HG02678 (cell line): ENCODE measurements around the gene MYL4.
"Not testable (repeated sequence)": the region's sequence is repeated elsewhere in the genome, so short reads cannot be mapped to it uniquely, and the experiment has no call there.

ENCODE experiments used
- ATAC-seq: cut with Tn5 transposase; IDR thresholded peaks from one replicate; pipeline ENCODE4 v1.9.1; 2021; ENCODE audit warnings: mild to moderate bottlenecking, moderate library complexity; ENCODE audit not compliant: unreplicated experiment

Gene MYL4

DNA sequence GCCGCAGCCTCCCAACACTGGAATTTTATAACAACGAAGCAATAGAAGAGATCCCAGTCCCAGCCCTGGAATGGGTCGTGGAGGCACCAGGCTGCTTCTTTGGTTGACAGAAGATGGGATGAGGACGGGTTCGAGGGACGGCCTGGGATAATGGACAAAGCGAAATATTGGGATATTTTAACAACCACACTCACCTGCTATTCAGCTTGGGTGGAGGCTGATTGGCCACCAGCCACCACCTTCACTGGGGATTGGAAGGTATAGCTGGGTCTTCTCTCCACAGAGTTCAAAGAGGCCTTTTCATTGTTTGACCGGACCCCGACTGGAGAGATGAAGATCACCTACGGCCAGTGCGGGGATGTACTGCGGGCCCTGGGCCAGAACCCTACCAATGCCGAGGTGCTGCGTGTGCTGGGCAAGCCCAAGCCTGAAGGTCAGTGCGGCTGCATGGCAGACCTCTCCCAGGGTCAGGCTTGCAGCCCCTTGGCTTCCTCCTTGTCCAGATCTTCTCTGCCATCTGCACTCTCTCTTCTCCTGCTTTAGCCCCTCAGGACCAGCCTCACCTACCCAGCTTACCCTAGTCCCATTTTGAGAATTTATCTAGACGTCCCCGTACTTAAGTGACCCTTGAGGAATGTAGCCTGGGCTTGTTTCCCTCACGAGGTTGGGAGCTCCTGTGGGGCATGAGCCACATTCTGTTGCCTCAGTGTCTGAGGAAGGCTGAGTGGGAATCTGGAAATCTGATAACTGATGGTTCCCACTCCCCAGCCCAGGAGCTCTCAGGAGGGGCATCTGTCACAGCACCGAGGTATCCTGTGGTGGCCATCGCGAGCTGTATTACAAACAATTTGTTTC is 10.7 kb downstream of the MYL4 start:
- ATAC-seq, result no peak

DNA sequence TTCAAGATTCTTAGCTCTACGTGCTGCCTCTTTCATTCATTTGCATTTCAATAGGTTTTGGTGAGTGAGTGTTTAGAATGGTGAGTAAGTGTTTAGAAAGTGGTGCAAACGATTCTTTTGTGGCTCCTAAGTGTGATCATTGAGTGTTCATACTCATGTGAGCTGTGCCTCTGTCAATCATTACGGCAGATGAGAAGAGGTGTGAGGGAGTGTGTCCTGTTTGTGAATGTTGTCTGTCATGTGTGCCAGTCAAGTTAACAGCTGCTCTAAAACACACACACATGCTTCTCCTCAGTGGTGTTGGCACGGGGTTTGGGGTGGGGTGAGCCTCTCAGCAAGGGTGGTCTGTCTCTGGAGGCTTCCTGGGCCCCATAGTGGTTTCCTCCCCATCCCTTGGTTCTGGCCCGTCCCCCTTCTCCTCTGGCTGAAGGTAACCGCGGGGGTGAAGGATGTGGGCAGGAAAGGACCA is 11.4 kb downstream of the MYL4 start:
- ATAC-seq, result no peak

DNA sequence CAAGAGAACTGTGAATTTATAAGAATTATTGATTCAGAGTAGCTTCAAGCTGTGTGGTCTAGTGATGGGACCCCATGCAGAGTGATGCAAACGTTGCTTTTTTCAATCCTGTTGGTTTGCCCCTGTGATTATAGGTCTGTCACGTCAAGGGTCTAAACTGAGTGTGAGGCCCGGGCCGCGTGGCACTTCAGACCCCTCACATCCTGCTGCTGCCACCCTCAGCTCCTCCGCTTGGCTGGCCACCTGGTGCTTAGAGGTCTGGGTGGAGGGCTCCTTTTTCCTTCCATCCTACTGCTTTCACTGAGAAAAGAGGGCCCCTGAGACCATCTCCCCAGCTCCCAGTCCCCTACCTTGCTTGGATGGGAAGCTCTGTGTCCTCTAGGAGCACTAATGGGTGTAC is 12.0 kb downstream of the MYL4 start:
- no peak for ATAC-seq

DNA sequence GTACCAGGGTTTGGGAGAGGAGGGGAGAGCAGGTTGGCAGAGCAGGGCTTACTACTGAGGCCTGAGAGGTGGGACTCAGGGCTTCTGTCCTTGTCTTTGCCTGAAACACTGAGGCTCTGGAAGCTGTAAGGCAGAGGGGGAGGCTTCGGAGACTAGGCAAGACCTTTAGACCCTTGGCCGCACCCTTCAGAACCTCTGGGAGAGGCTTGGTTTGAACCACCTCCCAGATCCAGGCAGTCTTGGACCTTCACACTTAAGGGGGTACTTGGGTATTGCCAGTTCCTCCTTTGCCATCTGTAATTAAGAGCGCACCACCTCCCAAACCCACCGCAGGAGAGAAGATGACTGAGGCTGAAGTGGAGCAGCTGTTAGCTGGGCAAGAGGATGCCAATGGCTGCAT is 12.9 kb downstream of the MYL4 start:
- ATAC-seq, result no peak

DNA sequence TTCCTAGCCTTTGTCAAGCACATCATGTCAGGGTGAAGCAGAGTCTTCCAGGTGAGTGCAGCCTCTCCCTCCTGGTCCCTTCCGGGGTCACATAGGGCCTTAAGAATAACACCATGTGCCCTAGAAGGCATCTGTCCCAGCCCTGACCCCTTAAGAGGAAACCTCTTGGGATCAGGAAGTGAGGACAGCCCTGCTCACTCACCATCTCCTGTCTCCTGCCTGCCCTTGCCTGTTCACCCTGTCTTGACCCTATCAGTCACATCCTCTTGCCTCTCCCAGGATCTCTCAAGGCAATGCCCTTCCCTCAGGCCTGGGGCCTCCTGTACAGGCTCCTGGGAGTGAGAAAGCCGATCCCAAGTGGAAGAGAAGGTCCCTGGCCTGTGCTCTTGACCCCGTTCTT is 13.9 kb downstream of the MYL4 start:
- ATAC-seq, result no peak

DNA sequence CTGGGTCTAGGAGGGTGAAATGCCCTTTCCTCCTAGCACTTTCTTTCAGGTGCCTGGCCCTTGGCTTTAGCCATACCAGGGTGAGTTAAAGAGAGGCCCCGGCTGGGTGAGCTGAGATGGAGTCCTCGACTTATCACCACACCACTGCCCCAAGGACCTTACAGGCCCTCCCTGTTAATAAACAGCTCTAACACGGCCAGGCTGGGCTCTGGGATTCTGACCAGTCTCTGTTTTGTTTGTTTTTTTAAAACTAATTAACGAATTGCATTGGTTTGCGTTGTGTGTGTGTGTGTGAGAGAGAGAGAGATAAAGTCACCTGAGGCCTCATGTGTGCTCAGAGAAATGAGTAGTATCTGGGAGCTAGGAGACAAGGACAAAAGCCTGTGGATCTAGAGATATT is 14.3 kb downstream of the MYL4 start:
- ATAC-seq, result no peak

DNA sequence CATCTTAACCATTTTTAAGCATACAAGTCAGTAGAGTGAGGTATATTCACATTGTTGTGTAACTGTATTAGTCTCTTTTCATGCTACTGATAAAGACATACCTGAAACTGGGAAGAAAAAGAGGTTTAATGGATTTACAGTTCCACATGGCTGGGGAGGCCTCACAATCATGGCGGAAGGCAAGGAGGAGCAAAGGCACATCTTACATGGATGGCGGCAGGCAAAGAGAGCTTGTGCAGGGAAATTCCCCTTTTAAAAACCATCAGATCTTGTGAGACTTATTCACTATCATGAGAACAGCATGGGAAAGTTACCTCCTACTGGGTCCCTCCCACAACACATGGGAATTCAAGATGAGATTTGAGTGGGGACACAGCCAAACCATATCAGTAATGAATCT is 14.9 kb downstream of the MYL4 start:
- ATAC-seq, result not testable (repeated sequence)

DNA sequence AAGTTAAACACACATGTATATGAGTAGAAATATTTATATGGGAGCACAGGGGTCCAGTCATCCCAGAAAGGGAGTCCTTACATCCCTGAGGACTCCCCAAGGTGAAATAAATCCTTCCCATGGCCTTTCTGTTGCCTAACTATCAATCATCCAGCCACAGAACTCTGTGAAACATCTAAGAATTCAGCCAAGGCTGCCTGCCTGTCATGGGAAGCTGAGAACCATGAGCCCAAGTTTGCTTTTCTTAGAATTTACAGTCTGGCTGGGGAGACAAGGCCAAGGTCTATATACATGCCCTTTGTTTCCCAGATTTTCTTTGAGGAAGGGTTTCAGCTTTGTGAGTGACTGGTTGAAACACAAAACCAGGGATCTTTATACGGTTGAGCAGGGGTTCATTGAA is 15.8 kb downstream of the MYL4 start:
- no peak for ATAC-seq

DNA sequence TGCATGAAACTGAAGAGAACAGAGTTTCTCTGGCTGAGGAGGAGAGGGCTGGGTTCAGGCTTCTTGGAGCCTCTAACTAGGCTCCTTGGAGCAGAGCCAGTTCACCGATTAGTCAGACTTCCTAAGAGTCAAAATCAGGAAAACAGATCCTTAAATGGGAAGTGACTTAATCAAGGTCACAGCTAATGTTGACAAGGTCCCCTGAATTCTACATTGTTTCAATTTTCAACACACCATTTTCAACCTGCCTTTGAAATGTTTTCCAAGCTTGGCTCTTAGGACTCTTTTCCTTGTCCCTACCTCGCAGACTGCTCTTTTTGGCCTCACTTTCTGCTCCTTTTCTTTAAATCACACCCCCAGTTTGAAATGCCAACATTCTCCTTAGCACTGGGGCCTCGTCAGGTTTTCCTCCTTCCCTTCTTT is 16.3 kb downstream of the MYL4 start:
- ATAC-seq, result no peak

DNA sequence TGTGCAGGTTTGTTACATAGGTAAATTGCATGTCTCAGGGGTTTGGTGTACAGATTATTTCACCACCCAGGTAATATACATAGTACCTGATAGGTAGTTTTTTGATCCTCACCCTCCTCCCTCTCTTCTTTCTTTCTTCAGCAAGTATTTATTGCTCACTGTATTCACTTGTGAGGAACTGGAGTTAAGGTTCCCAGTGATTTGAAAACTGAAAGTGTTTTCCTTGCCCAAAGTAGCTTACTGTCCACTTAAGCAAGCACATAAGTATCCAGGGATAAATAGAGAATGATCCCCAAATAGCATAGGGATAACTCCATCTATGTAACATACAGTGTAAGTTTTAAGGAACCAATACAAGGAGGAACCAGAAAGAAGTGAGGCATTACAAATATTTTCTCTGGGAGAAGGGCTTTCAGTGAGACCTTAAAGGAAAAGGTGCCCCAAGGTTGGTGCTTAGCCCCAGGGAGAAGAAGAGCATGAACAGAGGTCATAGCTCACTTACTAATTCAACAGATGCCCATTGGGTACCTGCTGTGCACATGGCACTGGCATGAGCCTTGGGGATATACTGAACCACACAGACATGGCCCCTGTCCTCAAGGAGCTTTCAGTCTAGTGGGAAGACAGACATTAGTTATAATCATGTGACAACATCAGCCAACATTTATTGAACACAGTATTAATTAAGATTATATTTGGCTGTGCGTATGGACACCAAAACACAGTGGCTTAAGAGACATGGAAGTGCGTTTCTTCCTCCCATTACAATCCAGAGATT is 17.0 kb downstream of the MYL4 start:
- no peak for ATAC-seq

DNA sequence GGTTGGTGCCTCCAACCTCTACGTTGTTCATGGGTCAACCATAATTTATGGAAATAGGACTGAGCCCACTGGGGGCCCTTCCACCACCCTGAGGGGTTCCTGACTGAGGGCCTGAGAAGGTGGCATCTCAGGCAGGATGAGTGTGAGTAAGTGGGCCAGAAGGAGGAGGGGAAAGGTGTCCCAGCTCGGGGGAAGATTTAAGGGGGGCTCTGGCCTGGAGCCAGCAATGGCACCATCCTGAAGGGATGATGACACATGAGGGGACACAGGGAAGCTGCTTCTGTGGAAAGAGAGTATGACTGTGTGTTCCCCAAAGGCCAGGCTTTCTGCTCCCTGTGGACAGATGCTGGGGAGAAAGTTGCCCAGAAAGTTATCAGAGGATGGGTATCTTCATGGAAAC is 18.7 kb downstream of the MYL4 start:
- ATAC-seq, result no peak

DNA sequence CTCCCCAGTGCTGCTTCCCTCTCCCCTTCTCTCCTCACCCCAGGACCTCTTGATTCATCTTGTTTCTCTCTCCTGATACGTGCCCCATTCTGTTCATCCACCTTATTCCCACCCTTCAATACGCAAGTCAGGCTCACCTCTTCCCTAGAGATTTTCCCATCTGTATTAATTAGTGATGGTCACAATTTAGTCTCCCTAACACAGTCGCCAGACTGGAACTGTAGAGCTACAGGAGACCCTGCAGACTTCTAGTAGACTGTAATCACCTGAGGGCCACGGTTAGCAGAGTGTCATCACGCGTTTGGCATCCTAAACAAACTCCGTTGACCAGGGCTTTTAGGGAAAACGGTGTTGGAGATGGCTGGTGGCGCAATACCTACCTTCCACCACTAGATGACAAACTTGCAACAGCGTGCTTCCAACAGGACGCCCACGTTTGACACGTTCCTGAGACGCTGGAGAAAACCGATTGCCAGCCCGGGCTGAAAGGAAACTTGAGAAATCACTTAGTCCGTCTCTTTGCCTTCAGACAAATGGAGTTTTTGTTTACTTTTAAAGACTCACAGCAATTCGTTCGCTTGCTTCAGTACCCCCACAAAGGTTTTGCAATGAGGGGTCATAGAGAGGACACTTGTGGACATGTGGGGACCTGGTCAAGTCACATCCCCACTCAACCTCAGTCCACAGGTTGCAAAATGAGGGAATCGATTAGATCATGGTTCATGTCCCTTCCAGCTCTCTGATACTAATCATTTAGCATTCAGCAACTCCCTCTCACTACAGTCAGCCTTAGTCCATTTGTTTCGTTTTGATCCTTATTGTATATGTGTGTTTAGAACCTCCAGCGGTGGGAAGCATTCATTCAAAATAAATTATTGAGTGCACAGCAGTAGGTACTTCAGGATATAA is 20.6 kb downstream of the MYL4 start:
- no peak for ATAC-seq

DNA sequence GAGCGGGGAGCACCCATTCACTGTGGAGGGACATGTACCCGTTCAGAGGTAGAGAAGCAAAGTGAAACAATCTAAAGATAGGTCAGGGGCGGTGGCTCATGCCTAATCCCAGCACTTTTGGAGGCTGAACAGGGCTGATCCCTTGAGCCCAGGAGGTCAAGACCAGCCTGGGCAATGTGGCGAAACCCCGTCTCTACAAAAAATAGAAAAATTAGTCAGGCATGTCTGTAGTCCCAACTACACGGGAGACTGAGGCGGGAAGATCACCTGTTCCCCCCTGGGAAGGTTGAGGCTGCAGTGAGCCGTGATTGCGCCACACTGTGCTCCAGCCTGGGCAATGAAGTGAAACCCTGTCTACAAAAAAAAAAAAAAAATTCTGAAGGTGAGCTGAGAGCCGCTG is 21.7 kb downstream of the MYL4 start:
- ATAC-seq, result no peak

DNA sequence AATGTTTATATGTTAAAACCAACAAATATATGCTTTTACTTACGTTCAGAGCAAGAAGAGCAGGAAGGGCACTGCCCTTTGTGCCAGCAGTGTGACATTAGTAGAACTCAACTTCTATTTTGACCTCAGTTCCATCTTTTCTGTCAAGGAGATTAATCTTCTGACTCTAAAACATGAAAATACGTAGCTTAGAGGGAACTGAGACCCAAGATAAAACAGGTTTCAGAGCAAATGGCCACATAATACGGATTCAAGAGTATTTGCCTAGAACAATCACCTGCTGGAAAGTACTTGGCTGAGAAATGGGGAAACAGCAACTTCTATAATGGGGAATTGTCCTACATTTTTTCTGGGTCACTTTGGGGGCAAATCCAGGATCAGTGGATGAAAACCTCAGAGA is 22.2 kb downstream of the MYL4 start:
- ATAC-seq, result no peak

DNA sequence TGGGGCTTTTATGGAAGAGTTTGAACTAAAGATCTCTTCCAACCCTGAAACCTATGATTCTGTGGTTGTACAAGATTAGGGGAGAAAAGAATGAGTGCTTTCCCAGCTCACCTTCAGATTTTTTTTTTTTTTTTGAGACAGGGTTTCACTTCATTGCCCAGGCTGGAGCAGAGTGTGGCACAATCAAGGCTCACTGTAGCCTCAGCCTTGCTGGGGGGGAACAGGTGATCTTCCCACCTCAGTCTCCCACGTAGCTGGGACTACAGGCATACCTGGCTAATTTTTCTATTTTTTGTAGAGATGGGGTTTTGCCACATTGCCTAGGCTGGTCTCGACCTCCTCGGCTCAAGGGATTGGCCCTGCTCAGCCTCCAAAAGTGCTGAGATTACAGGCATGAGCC is 22.7 kb downstream of the MYL4 start:
- ATAC-seq, result no peak

DNA sequence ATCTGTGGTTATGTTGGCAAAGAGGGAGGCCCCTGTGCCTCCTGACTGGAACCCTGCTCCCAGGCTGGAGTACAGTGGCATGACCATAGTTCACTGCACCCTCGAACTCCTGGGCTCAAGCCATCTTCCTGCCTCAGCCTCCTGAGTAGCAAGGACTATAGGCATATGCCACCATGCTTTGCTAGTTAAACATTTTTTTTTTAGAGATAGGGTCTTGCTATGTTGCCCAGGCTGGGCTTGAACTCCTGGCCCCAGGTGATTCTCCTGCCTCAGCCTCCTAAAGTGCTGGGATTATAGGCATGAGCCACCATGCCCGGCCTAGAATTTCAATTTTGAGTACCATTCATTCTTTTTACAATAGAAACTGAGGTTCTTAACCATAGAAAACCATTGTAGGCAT is 23.3 kb downstream of the MYL4 start:
- ATAC-seq, result no peak

DNA sequence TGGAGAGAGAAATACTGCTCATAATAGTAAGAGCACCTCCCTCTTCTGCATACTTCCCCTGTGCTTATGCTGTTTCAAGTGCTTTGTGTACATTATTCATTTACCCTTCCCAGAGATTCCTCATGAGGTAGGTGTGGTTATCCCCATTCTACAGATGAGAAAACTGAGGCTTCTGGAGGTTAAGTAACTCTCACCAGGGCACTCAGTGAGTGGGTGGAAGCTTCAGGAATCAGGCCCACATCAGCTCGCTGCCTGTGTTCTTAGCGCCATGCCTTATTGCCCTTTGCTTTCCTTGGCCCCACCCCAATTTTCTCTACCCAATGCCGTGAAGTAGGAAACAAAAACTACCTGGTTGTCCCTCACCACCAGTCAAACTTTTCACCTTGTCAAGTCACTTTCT is 26.4 kb downstream of the MYL4 start:
- no peak for ATAC-seq

DNA sequence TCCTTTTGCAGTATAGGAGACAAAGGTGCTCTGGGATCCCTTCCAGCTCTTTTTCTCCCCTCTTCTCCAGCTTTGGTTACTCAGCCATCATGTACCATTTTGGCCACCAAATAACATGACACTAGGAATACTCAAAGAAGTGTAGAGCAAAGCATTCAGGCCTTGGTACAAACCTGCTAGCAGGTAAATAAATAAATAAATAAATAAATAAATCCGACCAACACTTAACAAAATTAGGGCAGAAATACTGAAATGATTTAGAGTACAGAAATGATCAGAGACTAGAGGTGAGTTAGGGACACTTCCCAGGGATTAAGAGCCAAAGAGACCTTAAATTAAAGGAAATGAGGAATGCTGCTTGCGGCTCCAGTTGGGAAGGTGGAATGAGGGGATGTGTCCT is 26.8 kb downstream of the MYL4 start:
- no peak for ATAC-seq

DNA sequence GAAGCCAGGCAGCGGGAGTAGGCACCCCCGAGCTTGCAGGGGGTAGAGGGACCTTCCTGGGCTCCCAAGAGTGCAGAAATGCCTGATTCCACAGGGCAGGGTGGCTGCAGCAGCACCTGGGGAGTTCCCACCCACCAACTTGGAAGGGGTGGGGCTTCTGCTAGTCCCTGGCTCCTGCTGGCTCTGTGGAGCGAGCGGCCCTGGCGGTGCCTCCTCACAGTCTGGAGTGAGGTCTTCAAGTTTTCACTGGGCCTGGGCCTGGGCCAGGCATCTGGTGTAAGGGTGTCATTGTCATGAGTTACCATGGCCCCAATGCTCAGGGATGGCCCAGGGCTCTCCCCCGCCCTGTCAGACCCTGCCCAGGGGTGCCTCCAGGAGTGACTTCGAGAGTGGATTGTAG is 28.7 kb downstream of the MYL4 start:
- no peak for ATAC-seq

DNA sequence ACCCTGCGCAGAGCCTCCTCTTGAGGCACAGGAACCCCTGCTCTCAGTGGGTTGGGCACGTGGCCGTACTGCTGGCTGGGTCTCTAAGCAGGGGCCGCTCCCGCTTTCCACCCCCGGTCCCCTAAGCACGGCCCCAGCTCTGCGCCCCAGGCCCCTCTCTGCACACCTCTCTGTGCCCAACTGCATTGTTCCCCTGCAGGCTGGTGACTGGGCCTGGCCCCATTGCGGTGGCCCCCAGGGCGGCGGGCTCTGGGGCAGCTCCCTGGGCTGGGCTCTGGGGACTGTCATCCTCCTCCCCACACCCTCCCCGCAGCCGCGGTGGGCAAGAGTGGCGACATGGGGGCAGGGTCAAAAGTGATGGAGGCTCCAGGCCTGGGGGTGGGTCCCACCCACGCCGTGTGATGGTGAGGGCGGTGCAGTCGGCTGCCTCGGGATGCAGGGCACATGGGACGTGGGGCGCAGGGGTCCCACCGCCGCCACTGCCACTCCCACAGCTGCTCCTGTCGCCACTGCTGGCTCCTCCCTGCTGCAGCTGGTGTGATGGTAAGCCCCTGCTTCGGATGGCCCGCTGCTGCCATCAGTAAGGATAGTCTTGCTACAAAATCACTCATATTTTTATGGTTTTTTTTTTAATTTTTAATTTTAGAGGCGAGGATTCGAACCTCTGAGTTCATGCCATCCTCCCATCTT is 29.3 kb downstream of the MYL4 start:
- ATAC-seq, result no peak

DNA sequence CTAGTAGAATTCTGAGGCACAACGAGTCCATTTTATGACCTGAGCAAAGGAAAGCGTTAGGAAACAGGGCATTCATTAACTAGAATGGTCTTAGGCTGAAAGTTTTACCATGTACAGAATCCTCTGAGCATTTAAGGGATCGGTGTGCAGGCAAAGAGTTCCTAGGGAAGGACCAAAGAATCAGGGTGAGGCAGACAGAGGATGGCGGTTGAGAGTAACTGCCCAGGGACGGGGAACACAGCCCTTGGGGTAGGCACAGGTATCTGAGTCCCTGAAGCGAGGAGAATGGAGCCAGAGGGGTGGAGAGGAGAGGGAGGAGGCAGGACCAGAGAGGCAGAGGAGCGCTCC is 30.4 kb downstream of the MYL4 start:
- ATAC-seq, result no peak
